ENCODE results near the gene CDYL2. TPM values are rescaled to one million over a fixed set of nuclear protein-coding genes. Genes with fewer than 3 reads are reported as not detected.
"Not testable (repeated sequence)": the region's sequence is repeated elsewhere in the genome, so short reads cannot be mapped to it uniquely, and the experiment has no call there.

Gene CDYL2
- total RNA-seq, 1 donor from 2014 or later: 4.9 TPM

DNA sequence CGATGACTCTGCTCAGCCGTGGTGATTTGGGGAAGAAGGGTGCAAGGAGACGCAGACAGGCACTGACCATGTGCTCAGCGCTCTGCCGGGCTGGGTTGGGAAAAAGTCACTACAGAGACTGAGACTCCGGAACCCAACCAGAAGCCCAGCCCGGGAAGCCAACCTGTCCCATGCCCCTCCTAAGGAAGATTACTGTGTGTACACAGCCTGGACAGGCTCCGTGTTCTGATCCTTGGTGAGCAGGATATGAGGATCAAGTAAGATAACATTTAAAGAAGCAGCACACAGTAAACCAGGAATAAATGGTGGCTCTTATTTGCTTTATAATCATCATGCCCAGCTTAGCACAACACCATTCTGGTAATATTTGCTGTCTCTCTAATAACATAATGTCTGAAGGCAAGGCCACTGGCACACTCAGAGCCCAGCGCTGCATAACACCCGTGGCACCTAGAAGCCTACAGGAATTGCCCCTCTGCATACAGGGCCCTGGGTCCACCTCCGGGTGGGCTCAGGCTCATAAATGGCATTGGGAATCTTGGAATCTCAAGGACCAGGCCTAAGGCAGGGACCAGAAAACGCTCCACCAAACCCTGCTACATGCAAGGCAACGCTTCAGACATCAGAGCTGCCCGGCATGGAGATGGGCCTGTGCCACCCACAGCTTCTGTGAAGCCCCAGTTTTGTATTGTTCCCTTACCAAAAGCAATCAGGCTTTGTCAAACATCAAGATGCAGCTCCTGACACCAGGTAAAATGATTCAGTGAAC is 150.1 kb downstream of the CDYL2 start:
- no peak for TF ChIP-seq EZH2phosphoT487 (IDR thresholded peaks at IDR 0.05)
- TF ChIP-seq, protein P1, sequence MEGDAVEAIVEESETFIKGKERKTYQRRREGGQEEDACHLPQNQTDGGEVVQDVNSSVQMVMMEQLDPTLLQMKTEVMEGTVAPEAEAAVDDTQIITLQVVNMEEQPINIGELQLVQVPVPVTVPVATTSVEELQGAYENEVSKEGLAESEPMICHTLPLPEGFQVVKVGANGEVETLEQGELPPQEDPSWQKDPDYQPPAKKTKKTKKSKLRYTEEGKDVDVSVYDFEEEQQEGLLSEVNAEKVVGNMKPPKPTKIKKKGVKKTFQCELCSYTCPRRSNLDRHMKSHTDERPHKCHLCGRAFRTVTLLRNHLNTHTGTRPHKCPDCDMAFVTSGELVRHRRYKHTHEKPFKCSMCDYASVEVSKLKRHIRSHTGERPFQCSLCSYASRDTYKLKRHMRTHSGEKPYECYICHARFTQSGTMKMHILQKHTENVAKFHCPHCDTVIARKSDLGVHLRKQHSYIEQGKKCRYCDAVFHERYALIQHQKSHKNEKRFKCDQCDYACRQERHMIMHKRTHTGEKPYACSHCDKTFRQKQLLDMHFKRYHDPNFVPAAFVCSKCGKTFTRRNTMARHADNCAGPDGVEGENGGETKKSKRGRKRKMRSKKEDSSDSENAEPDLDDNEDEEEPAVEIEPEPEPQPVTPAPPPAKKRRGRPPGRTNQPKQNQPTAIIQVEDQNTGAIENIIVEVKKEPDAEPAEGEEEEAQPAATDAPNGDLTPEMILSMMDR (IDR thresholded peaks at IDR 0.05): no peak
- no peak for TF ChIP-seq EZH2 (IDR thresholded peaks at IDR 0.05)
- Mint-ChIP-seq H3K36me3 (peaks cover 2% of the 10 kb centered on the region), H3K4me1 (peaks cover 6% of the 10 kb centered on the region), H3K27ac (no peak overlapping the region), H3K9me3 (peaks cover 2% of the 10 kb centered on the region), H3K27me3 (ENCODE audit: insufficient read depth, low read depth) (peaks cover 3% of the 10 kb centered on the region), H3K4me3 (no peak overlapping the region)
- no peaks in the 10 kb centered on the region for H4K20me1 ChIP-seq (ENCODE audit: low read depth)
- H2AFZ ChIP-seq (replicated peaks): no peak overlapping the region
- H3K4me2 ChIP-seq: no peak overlapping the region
- H3K9me3 ChIP-seq (ENCODE audit: low read depth): no peaks in the 10 kb centered on the region
- no peak overlapping the region for H3K9ac ChIP-seq
- no peaks in the 10 kb centered on the region for H3K36me3 ChIP-seq
- H3K4me1 ChIP-seq: peaks cover 12% of the 10 kb centered on the region
- H3K27me3 ChIP-seq: no peaks in the 10 kb centered on the region
- H3F3A ChIP-seq (ENCODE audit: low read depth): no peaks in the 10 kb centered on the region
- no peaks in the 10 kb centered on the region for H3K79me2 ChIP-seq (ENCODE audit: low read depth)
- no peak for DNase-seq (ENCODE audit: low spot score)
- no peak overlapping the region for H3K27ac ChIP-seq
- no peak overlapping the region for H3K4me3 ChIP-seq

DNA sequence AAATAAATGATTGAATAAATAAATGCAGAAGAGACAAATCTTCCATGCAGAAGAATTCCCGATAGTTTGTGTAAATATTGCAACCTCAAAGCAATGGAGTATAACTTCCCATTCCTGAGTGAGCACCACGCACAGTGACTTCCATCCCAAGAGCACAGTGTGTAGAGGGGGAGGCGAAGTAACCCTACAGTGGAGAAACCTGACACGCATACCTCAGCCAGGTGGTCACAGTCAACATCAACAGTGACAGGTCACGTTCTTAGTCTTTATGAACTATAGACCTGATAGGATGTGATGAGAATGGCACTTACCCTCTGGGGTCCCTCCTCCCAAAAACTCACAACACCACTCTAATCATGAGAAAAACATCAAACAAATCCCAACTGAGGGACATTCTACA is 152.0 kb downstream of the CDYL2 start:
- no peak overlapping the region for H3K4me3 ChIP-seq
- no peaks in the 10 kb centered on the region for H3K27me3 Mint-ChIP-seq (ENCODE audit: insufficient read depth, low read depth)
- no peaks in the 10 kb centered on the region for H3K27me3 ChIP-seq
- no peak overlapping the region for H3K4me3 Mint-ChIP-seq
- no peaks in the 10 kb centered on the region for H3K36me3 ChIP-seq
- H3K4me2 ChIP-seq: no peak overlapping the region
- no peak overlapping the region for H3K27ac Mint-ChIP-seq
- H2AFZ ChIP-seq (replicated peaks): no peak overlapping the region
- no peak for TF ChIP-seq EZH2 (IDR thresholded peaks at IDR 0.05)
- TF ChIP-seq, protein P1 (IDR thresholded peaks at IDR 0.05): no peak
- no peak for TF ChIP-seq EZH2phosphoT487 (IDR thresholded peaks at IDR 0.05)
- H3K9me3 ChIP-seq (ENCODE audit: low read depth): peaks cover 3% of the 10 kb centered on the region
- peaks cover 6% of the 10 kb centered on the region for H3K9me3 Mint-ChIP-seq
- no peak for DNase-seq (ENCODE audit: low spot score)
- no peak overlapping the region for H3K27ac ChIP-seq
- no peaks in the 10 kb centered on the region for H3K79me2 ChIP-seq (ENCODE audit: low read depth)
- H3K36me3 Mint-ChIP-seq: peaks cover 2% of the 10 kb centered on the region
- no peaks in the 10 kb centered on the region for H4K20me1 ChIP-seq (ENCODE audit: low read depth)
- peaks cover 11% of the 10 kb centered on the region for H3K4me1 ChIP-seq
- H3K9ac ChIP-seq: no peak overlapping the region
- H3F3A ChIP-seq (ENCODE audit: low read depth): no peaks in the 10 kb centered on the region
- peaks cover 6% of the 10 kb centered on the region for H3K4me1 Mint-ChIP-seq

DNA sequence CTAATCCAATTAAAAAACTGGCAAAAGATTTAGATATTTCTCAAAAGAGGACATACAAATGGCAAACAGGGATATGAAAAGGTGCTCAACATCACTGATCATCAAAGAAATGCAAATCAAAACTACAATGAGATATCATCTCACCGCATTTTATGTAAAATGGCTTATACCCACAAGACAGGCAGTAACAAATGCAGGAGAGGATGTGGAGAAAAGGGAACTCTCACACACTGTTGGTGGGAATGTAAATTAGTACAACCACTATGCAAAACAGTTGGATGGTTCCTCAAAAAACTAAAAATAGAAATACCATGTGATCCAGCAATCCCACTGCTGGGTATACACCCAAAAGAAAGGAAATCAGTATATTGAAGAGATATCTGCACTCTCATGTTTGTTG is 154.1 kb downstream of the CDYL2 start:
- H4K20me1 ChIP-seq (ENCODE audit: low read depth); H3K4me1 ChIP-seq; H3K27me3 Mint-ChIP-seq (ENCODE audit: insufficient read depth, low read depth); H3K9me3 Mint-ChIP-seq; H3K4me3 Mint-ChIP-seq; H3K36me3 ChIP-seq; H3K79me2 ChIP-seq (ENCODE audit: low read depth); H3F3A ChIP-seq (ENCODE audit: low read depth); H3K4me3 ChIP-seq; H3K27ac ChIP-seq; H3K36me3 Mint-ChIP-seq; H3K9ac ChIP-seq; DNase-seq (ENCODE audit: low spot score); H3K27ac Mint-ChIP-seq; H3K9me3 ChIP-seq (ENCODE audit: low read depth); H3K4me2 ChIP-seq; H2AFZ ChIP-seq (replicated peaks); H3K27me3 ChIP-seq; H3K4me1 Mint-ChIP-seq: not testable (repeated sequence)

DNA sequence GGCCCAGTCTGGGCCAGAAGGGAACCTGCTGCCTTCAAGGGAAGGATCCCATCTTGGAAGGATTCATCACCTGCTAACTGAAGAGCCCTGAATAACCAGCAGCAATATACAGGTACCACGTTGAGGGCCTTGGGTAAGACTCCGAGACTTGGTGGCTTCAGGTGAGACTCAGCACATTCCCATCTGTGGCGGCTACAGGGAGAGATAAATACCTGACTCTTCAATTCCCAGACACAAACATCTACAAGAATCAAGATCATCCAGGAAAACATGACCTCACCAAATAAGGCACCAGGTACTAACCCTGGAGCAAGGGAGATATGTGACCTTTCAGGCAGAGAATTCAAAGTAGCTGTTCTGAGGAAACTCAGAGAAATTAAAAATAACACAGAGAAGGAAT is 164.1 kb downstream of the CDYL2 start:
- H3K27ac ChIP-seq: no peak overlapping the region
- no peaks in the 10 kb centered on the region for H3K4me1 ChIP-seq
- no peak overlapping the region for H3K4me3 ChIP-seq
- Mint-ChIP-seq H3K4me1 (peaks cover 3% of the 10 kb centered on the region), H3K27ac (no peak overlapping the region), H3K4me3 (no peak overlapping the region), H3K27me3 (ENCODE audit: insufficient read depth, low read depth) (peaks cover 2% of the 10 kb centered on the region), H3K36me3 (no peaks in the 10 kb centered on the region), H3K9me3 (peaks cover 19% of the 10 kb centered on the region)
- no peak overlapping the region for H3K9ac ChIP-seq
- H3K27me3 ChIP-seq: no peaks in the 10 kb centered on the region
- H3K9me3 ChIP-seq (ENCODE audit: low read depth): no peaks in the 10 kb centered on the region
- no peaks in the 10 kb centered on the region for H3K36me3 ChIP-seq
- no peak overlapping the region for H3K4me2 ChIP-seq
- no peaks in the 10 kb centered on the region for H3K79me2 ChIP-seq (ENCODE audit: low read depth)
- no peak overlapping the region for H2AFZ ChIP-seq (replicated peaks)
- no peaks in the 10 kb centered on the region for H4K20me1 ChIP-seq (ENCODE audit: low read depth)
- TF ChIP-seq EZH2phosphoT487 (IDR thresholded peaks at IDR 0.05): no peak
- TF ChIP-seq EZH2 (IDR thresholded peaks at IDR 0.05): no peak
- TF ChIP-seq, protein P1 (IDR thresholded peaks at IDR 0.05): no peak
- no peaks in the 10 kb centered on the region for H3F3A ChIP-seq (ENCODE audit: low read depth)
- DNase-seq (ENCODE audit: low spot score): no peak
